Trophoblast cell (in vitro differentiated cells and primary cell): ENCODE data around the gene PRR33.

Source experiments
- DNase-seq, 2 donors: peaks; one replicate each; pipeline ENCODE4 v3.0.0-alpha.2; 2016
- H2AFZ ChIP-seq: 2 replicates; pipeline ENCODE4 v1.6.1; 2013; ENCODE audit warnings: low read length, moderate library complexity, mild to moderate bottlenecking; ENCODE audit not compliant: insufficient read depth, poor library complexity
- H2AK5ac ChIP-seq: 2 replicates; pipeline ENCODE4 v1.6.1; 2013; ENCODE audit warnings: mild to moderate bottlenecking, low read length
- H2BK120ac ChIP-seq: 2 replicates; pipeline ENCODE4 v1.6.1; 2013; ENCODE audit warnings: low read length, mild to moderate bottlenecking, moderate library complexity; ENCODE audit not compliant: insufficient read depth, poor library complexity
- H2BK12ac ChIP-seq: 2 replicates; pipeline ENCODE4 v1.6.1; 2013; ENCODE audit warnings: mild to moderate bottlenecking, low read length, moderate library complexity
- H2BK5ac ChIP-seq: 2 replicates; pipeline ENCODE4 v1.6.1; 2013; ENCODE audit warnings: low read length, low read depth, moderate library complexity, mild to moderate bottlenecking; ENCODE audit not compliant: poor library complexity
- H3K14ac ChIP-seq: 2 replicates; pipeline ENCODE4 v1.6.1; 2013; ENCODE audit warnings: mild to moderate bottlenecking, low read length
- H3K18ac ChIP-seq: 2 replicates; pipeline ENCODE4 v1.6.1; 2013; ENCODE audit warnings: mild to moderate bottlenecking, low read length
- H3K23ac ChIP-seq: 2 replicates; pipeline ENCODE4 v1.6.1; 2013; ENCODE audit warnings: low read length
- H3K27ac ChIP-seq: 2 replicates; pipeline ENCODE4 v1.5.1; 2013; ENCODE audit warnings: low read depth, mild to moderate bottlenecking, inconsistent platforms, low read length, moderate library complexity
- H3K27me3 ChIP-seq: 2 replicates; pipeline ENCODE4 v1.6.1; 2013; ENCODE audit warnings: inconsistent platforms, mild to moderate bottlenecking, low read length, moderate library complexity; ENCODE audit not compliant: insufficient read depth
- H3K36me3 ChIP-seq, 2 experiments: 1 replicate in 1 of 2; 2 replicates in 1 of 2; pipeline ENCODE4 v1.6.1; 2013; ENCODE audit warnings: low read length in 2 of 2, mild to moderate bottlenecking in 2 of 2, moderate library complexity in 1 of 2; ENCODE audit not compliant: insufficient read depth in 2 of 2, control insufficient read depth in 1 of 2
- H3K4ac ChIP-seq: 2 replicates; pipeline ENCODE4 v1.6.1; 2013; ENCODE audit warnings: low read depth, mild to moderate bottlenecking, low read length, moderate library complexity
- H3K4me1 ChIP-seq, 2 experiments: 1 replicate in 1 of 2; 2 replicates in 1 of 2; pipeline ENCODE4 v1.6.1; 2013; ENCODE audit warnings: low read length in 2 of 2, mild to moderate bottlenecking in 2 of 2, moderate library complexity in 1 of 2; ENCODE audit not compliant: insufficient read depth in 2 of 2, control insufficient read depth in 1 of 2
- H3K4me2 ChIP-seq: 2 replicates; pipeline ENCODE4 v1.6.1; 2013; ENCODE audit warnings: inconsistent platforms, mild to moderate bottlenecking, low read length, moderate library complexity
- H3K4me3 ChIP-seq: 2 replicates; pipeline ENCODE4 v1.5.1; 2013; ENCODE audit warnings: mild to moderate bottlenecking, low read depth, low read length, inconsistent platforms
- H3K79me1 ChIP-seq: one replicate; pipeline ENCODE4 v1.6.1; 2013; ENCODE audit warnings: low read length
- H3K79me2 ChIP-seq: 2 replicates; pipeline ENCODE4 v1.6.1; 2013; ENCODE audit warnings: low read length, mild to moderate bottlenecking; ENCODE audit not compliant: control insufficient read depth, insufficient read depth, poor library complexity
- H3K9ac ChIP-seq: 2 replicates; pipeline ENCODE4 v1.6.1; 2013; ENCODE audit warnings: mild to moderate bottlenecking, low read length
- H3K9me3 ChIP-seq: 2 replicates; pipeline ENCODE4 v1.6.1; 2013; ENCODE audit warnings: low read depth, mild to moderate bottlenecking, control low read depth, inconsistent platforms, low read length; ENCODE audit not compliant: insufficient read depth
- H4K12ac ChIP-seq: 2 replicates; pipeline ENCODE4 v1.6.1; 2013; ENCODE audit warnings: low read depth, mild to moderate bottlenecking, low read length, moderate library complexity
- H4K8ac ChIP-seq: 2 replicates; pipeline ENCODE4 v1.6.1; 2013; ENCODE audit warnings: low read depth, mild to moderate bottlenecking, low read length, moderate library complexity
- H4K91ac ChIP-seq: one replicate; pipeline ENCODE4 v1.6.1; 2013; ENCODE audit warnings: low read depth, mild to moderate bottlenecking, low read length, moderate library complexity
- WGBS: extraction: QIAGEN DNeasy Blood & Tissue Kit; methylation state at CpG from one replicate; pipeline ENCODE4 v1.1.7; 2013; ENCODE audit warnings: missing lambda C conversion rate; ENCODE audit not compliant: insufficient read length, insufficient coverage; ENCODE audit errors: extremely low coverage; 5-methylcytosine and 5-hydroxymethylcytosine counted together

The PRR33 gene

GRCh38 chr11:1880746-1881441 is 10.8 kb downstream of the PRR33 start:
- H4K8ac ChIP-seq = peak overlapping the region; percentile 59
- no peaks in the 10 kb centered on the region for H3K9me3 ChIP-seq
- H3K23ac ChIP-seq = no peak overlapping the region
- no peaks in the 10 kb centered on the region for H3K27me3 ChIP-seq
- H4K91ac ChIP-seq = peak overlapping the region; percentile 93
- peak overlapping the region; percentile 18 for H2BK120ac ChIP-seq
- no peak overlapping the region for H3K4me2 ChIP-seq
- H3K18ac ChIP-seq = peak overlapping the region; percentile 12
- H3K36me3 ChIP-seq = no peaks in the 10 kb centered on the region
- H3K4ac ChIP-seq = peak overlapping the region; percentile 18
- peak overlapping the region; percentile 6 for H2AK5ac ChIP-seq
- no peak overlapping the region for H3K27ac ChIP-seq
- peak overlapping the region; percentile 26 for H2BK12ac ChIP-seq
- no peak overlapping the region for H3K9ac ChIP-seq
- H4K12ac ChIP-seq = no peak overlapping the region
- WGBS = no CpG with 5 or more reads among the region's 9 CpGs
- peaks cover 3% of the 10 kb centered on the region for H3K79me2 ChIP-seq
- H2BK5ac ChIP-seq = peak overlapping the region; percentile 18
- peaks cover 34% of the 10 kb centered on the region for H3K79me1 ChIP-seq
- no peak for DNase-seq
- H3K14ac ChIP-seq = peak overlapping the region; percentile 26
- H3K4me3 ChIP-seq = no peak overlapping the region
- H3K4me1 ChIP-seq = peaks cover 20 to 21% of the 10 kb centered on the region in 2 experiments
- no peak overlapping the region for H2AFZ ChIP-seq

GRCh38 chr11:1879941-1880720 is 11.6 kb downstream of the PRR33 start:
- no peak overlapping the region for H3K23ac ChIP-seq
- peak overlapping the region; percentile 65 for H2AK5ac ChIP-seq
- H4K91ac ChIP-seq = peak overlapping the region; percentile 93
- no peaks in the 10 kb centered on the region for H3K9me3 ChIP-seq
- H4K8ac ChIP-seq = peak overlapping the region; percentile 59
- H3K4ac ChIP-seq = peak overlapping the region; percentile 18
- no CpG with 5 or more reads among the region's 32 CpGs for WGBS
- H3K9ac ChIP-seq = no peak overlapping the region
- H3K14ac ChIP-seq = peak overlapping the region; percentile 41
- H2BK5ac ChIP-seq = peak overlapping the region; percentile 34
- peak overlapping the region; percentile 54 for H2BK120ac ChIP-seq
- peaks cover 20 to 21% of the 10 kb centered on the region in 2 experiments for H3K4me1 ChIP-seq
- DNase-seq = no peak
- no peak overlapping the region for H3K27ac ChIP-seq
- H3K79me1 ChIP-seq = peaks cover 34% of the 10 kb centered on the region
- H3K79me2 ChIP-seq = peaks cover 3% of the 10 kb centered on the region
- no peak overlapping the region for H3K4me3 ChIP-seq
- peak overlapping the region; percentile 55 for H2BK12ac ChIP-seq
- H3K4me2 ChIP-seq = no peak overlapping the region
- H4K12ac ChIP-seq = no peak overlapping the region
- H3K18ac ChIP-seq = no peak overlapping the region
- H3K27me3 ChIP-seq = no peaks in the 10 kb centered on the region
- H3K36me3 ChIP-seq = no peaks in the 10 kb centered on the region
- H2AFZ ChIP-seq = peak overlapping the region; percentile 19

GRCh38 chr11:1879342-1879940 is 12.3 kb downstream of the PRR33 start:
- Histone ChIP-seq H3K9me3 (no peaks in the 10 kb centered on the region), H2BK5ac (peak overlapping the region; percentile 29), H3K9ac (no peak overlapping the region), H3K36me3 (no peaks in the 10 kb centered on the region), H3K27me3 (no peaks in the 10 kb centered on the region), H2AFZ (peak overlapping the region; percentile 11), H3K4me1 (peaks cover 20 to 21% of the 10 kb centered on the region in 2 experiments), H3K4me3 (no peak overlapping the region), H4K91ac (peak overlapping the region; percentile 93), H3K79me2 (peaks cover 3% of the 10 kb centered on the region), H3K27ac (no peak overlapping the region), H3K23ac (no peak overlapping the region), H3K14ac (peak overlapping the region; percentile 52), H2BK12ac (peak overlapping the region; percentile 55), H3K79me1 (peaks cover 34% of the 10 kb centered on the region), H2BK120ac (peak overlapping the region; percentile 77), H4K12ac (no peak overlapping the region), H3K4me2 (no peak overlapping the region), H3K18ac (peak overlapping the region; percentile 34), H4K8ac (peak overlapping the region; percentile 28), H2AK5ac (peak overlapping the region; percentile 65), H3K4ac (peak overlapping the region; percentile 16)
- no CpG with 5 or more reads among the region's 13 CpGs for WGBS
- DNase-seq = no peak

DNA sequence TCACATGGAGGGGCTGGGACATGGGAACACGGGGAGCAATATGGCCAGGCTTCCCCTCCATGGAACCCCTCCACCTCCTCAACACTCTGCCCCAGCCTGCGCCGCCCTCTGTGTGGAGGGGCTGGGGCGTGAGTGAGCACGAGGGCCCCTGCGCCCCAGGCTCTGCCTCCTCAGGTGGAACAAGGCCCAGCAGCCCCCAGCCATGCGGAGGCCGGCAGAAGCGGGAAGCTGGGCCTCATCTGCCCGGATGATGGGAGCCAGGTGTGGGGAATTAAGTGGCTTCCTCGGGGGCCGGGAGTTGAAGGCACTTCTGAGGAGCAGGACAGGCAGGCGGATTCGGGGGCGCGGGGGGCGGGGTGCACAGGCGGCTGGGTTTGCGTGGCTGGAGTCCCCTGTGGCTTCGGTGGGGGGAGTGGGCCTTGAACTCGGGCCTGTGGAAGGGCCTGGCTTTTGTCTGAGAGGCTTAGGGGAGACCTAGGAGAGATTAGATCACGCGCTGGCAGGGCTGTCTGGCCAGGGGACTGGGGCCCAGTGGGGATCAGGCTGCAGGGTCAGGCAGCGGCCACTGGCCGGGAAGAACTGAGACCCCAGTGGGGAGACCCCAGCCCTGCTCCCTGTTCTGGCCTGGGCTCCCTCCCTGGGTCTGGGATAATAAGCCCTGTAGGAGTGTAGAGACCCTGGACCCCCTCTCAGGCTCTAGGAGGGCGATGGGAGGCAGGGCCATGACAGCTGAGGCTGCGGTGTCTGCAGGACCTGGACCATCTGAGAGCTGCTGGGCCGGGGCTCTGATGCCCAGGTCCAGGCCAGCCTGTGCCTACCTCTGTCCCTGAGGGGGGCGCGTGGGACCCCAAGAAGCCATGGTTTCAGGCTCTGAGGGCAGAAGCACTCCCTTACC is 13.3 kb downstream of the PRR33 start:
- no peaks in the 10 kb centered on the region for H3K9me3 ChIP-seq
- H4K12ac ChIP-seq = no peak overlapping the region

More for the DNA sequence above, 13.3 kb downstream of the PRR33 start:
- no peak overlapping the region for H3K4me2 ChIP-seq
- no peaks in the 10 kb centered on the region for H3K36me3 ChIP-seq
- H3K9ac ChIP-seq = no peak overlapping the region
- H2BK120ac ChIP-seq = peak overlapping the region; percentile 9
- H2BK12ac ChIP-seq = peak overlapping the region; percentile 72
- H3K4ac ChIP-seq = peak overlapping the region; percentile 18
- peak overlapping the region; percentile 36 for H3K14ac ChIP-seq
- H2AK5ac ChIP-seq = peak overlapping the region; percentile 49
- peaks cover 34% of the 10 kb centered on the region for H3K79me1 ChIP-seq
- peak overlapping the region; percentile 34 for H4K8ac ChIP-seq
- no peak for DNase-seq
- peaks cover 3% of the 10 kb centered on the region for H3K79me2 ChIP-seq
- H3K18ac ChIP-seq = peak overlapping the region; percentile 34
- peak overlapping the region; percentile 15 for H2BK5ac ChIP-seq
- H3K4me1 ChIP-seq = peaks cover 20 to 21% of the 10 kb centered on the region in 2 experiments
- no peak overlapping the region for H3K23ac ChIP-seq
- H3K4me3 ChIP-seq = no peak overlapping the region
- H4K91ac ChIP-seq = peak overlapping the region; percentile 81
- no CpG with 5 or more reads among the region's 30 CpGs for WGBS
- H3K27ac ChIP-seq = no peak overlapping the region
- H3K27me3 ChIP-seq = no peaks in the 10 kb centered on the region
- H2AFZ ChIP-seq = peak overlapping the region; percentile 3
